HG02588 (cell line): ENCODE results near the gene OR5K3.

Experiments used
- ATAC-seq: cut with Tn5 transposase; IDR thresholded peaks from one replicate; pipeline ENCODE4 v1.9.1; 2021; ENCODE audit warnings: mild to moderate bottlenecking, moderate library complexity; ENCODE audit not compliant: unreplicated experiment

Gene OR5K3

DNA sequence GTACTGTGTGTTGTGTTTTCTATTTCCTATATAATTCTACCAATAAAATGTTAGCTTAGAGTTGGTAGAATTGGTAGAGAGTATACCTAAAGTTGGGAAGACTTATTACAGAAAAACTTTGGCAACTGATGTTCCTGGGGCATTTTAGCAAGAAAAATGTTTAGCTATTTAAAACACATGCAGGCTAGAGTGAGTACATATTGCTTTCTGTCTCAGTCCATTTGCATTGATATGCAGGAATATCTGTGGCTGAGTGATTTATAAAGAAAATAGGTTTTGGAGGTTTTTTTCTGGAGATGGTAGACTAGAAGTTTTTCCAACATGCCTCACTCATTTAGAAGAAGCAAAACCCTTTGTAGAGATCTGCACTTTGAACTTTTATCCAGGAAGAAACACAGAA, 42.1 kb downstream of the OR5K3 start:
- no peak for ATAC-seq

DNA sequence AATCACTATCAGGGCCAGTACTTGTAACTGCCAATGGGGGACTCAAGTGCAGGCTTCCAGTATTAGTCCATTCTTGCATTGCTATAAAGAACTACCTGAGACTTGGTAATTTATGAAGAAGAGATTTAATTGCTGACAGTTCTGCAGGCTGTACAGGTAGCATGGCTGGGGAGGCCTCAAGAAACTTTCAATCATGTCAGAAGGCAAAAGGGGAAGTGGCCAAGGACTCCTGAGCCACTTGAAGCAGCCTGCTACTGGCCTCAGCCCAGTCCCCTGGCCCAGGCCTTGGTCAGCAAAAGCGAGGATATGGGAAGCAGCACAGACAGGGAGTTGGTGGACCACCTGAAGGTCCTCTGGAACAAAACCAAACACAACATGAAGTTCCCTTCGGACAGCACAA, 43.3 kb downstream of the OR5K3 start:
- ATAC-seq = no peak

GRCh38 chr3:98434412-98434811, 43.9 kb downstream of the OR5K3 start:
- ATAC-seq = no peak

DNA sequence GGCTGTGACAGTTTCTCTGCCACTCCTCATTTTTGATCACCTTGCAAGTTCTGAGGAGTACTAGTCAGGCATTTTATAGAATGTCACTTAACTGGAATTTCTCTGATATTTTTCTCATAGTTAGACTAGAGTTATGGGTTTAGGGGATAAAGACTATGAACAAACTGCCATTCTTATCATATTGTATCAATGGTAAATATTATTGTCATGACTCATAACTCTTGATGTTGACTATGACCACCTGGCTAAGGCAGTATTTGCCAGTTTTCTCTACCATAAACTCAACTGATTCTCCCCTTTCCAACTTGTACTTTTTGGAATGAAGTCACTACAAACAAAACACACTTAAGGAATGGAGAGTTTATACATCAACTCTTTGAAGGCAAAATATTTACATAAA, 49.8 kb downstream of the OR5K3 start:
- ATAC-seq = no peak
